AG09309 (cell line): ENCODE data around the gene SRSF3.

ENCODE experiments used
- DNase-seq: peaks from one replicate; pipeline ENCODE4 v3.0.0-alpha.2; 2010; ENCODE audit warnings: low read depth
- H3K4me3 ChIP-seq: 2 replicates; pipeline ENCODE4 v1.5.1; 2011; ENCODE audit warnings: mild to moderate bottlenecking, low read depth, low read length, moderate library complexity; ENCODE audit not compliant: control insufficient read depth
- CTCF ChIP-seq: IDR thresholded peaks from 2 replicates; pipeline ENCODE4 v1.5.1; 2011; ENCODE audit warnings: mild to moderate bottlenecking, low read depth, low read length, inconsistent platforms; ENCODE audit not compliant: insufficient read depth, control insufficient read depth; ENCODE audit errors: missing control alignments

SRSF3 gene

DNA sequence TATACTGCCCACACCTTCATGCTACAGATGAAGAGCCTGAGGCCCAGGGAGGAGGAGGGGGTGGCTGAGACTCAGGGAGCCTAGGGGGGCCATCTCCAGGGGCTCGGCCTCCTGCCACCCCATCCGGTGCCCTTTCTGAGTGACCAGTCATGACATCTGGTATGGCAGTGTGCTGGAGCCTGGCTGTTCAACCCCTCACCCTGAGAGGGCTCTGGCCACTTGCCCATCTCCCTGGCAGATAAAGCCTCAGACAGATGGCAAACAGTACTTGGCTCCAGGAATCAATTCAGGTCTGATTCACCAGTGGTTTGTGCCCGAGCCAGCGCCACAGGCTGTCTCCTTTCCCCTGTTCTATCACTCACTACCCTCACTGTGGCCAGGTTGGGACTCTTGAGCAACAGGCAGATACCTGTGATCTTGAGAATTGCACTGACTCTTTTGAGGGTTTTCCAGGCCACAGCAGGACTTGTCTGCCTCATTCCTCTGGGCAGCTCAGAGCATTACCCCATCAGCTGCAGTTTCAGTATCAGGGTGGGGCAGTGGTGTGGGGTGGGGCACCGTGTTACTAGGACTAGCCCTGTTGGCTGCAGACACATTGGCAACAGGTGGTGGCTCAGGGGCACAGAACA is 22.8 kb downstream of the SRSF3 start:
- H3K4me3 ChIP-seq = no peak overlapping the region
- no peak for TF ChIP-seq CTCF
- DNase-seq = no peak

DNA sequence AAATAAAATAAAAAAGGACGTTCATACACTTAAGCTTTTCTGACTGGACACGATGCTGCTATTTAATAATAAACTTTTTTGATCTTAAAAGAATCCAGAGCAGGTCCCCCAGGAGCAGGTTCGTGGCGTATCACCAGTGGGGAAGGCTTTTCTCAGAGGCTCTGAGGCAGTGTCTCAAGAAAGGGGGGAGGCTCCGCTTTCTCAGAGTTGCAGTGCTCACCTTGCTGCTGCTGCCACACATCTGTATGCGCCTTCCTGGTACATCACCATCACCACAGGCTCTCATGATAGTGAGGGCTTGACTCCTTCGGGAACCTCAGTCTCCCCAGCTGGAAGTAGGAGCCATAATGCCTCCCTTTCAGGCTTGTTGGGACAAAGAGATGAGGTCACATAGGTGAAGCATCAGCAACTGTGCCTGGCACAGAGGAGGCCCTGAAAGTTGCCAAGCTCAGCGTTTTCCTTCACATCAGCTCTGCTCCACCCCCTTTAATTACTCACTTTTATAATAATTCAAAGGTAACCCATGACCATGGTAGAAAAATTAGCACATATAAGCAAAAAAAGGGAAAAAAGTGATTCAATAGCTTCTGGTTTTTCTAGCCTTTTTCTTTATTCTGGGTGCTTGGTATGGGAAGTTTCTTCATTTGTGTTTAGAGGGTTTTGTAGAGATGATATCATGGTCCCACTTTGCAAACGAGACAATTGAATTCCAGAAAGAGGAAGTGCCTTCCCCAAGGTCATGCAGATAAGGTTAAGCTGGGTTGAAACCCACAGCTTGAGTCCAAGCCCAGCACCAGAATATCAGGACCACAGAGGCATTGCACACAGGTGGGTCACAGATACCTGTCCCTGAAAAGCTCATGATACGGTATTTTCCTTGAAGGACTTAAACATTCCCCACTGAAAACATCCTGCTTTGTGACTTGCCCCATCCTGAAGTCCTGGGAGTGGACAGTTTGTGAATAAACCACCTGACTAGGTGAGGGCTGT is 24.5 kb downstream of the SRSF3 start:
- no peak overlapping the region for H3K4me3 ChIP-seq
- no peak for DNase-seq
- TF ChIP-seq CTCF = no peak

DNA sequence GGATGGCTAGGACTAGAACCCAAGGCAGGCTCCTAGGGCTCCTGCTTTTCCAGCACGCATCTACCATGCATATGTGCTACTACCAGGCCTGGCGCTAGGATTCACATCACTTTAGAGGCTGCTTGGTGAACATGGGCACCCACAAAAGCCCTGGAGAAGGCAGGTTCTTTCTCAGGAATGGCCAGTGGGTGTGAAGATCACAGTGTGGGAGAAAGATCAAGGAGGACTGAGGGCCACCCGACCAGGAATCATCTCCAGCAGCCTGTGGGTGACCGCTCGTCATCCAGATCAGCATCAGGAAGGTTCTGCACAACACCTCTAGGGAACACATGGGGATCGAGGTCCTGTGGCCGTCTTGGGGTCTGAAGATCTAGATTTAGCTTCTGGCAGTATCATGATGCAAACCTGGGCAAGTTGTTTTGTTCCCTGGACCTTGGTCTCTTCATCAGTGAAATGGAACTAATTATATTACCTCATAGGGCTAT is 27.3 kb downstream of the SRSF3 start:
- H3K4me3 ChIP-seq = no peak overlapping the region
- no peak for DNase-seq
- no peak for TF ChIP-seq CTCF

GRCh38 chr6:36622901-36623546 is 28.9 kb downstream of the SRSF3 start:
- no peak for TF ChIP-seq CTCF
- DNase-seq = no peak
- H3K4me3 ChIP-seq = no peak overlapping the region

DNA sequence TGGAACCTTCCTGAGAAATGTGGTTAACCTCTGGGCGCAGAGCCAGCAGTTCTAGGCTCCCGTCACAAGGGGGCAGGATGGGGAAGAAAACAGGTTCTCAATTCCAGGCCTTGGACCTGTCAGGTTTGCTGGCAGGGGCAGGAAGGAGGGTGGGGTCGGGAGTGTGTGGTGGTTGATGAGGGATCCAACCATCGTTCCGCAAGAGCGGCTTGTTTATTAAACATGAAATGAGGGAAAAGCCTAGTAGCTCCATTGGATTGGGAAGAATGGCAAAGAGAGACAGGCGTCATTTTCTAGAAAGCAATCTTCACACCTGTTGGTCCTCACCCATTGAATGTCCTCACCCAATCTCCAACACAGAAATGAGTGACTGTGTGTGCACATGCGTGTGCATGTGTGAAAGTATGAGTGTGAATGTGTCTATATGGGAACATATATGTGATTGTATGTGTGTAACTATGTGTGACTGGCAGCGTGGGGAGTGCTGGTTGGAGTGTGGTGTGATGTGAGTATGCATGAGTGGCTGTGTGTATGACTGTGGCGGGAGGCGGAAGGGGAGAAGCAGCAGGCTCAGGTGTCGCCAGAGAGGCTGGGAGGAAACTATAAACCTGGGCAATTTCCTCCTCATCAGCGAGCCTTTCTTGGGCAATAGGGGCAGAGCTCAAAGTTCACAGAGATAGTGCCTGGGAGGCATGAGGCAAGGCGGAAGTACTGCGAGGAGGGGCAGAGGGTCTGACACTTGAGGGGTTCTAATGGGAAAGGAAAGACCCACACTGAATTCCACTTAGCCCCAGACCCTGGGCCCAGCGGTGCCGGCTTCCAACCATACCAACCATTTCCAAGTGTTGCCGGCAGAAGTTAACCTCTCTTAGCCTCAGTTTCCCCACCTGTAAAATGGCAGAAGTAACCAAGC is 29.6 kb downstream of the SRSF3 start:
- peak; percentile 87 for TF ChIP-seq CTCF
- no peak overlapping the region for H3K4me3 ChIP-seq
- no peak for DNase-seq
